K562 (cell line): Measurements from ENCODE around the gene SEMA3A. TPM values are rescaled to one million over a fixed set of nuclear protein-coding genes. Genes with fewer than 3 reads are reported as not detected.

Source experiments
- ATAC-seq: fragments of 200-7000 bp; cut with Tn5 transposase; 3 replicates; pipeline ENCODE4 v1.9.1; 2020; ENCODE audit warnings: moderate library complexity
- BruUV-seq: library from RNA; stranded (reverse); fragments of 400-500 nt; replicated peaks from 2 replicates; lab custom pipeline; 2021; lab: Mats Ljungman, UMichigan
- CTCF ChIA-PET: fragments of 300-600 bp; formaldehyde crosslinking; extraction: SDS; loops from one replicate; lab custom pipeline; 2021; ENCODE audit warnings: low intra/inter-chr PET ratio; lab: Yijun Ruan, JAX
- POLR2A ChIA-PET: fragments of 300-600, 350-650 bp; sonication (Branson Sonifier 250); formaldehyde crosslinking; extraction: SDS; loops from one replicate; lab custom pipeline; 2021; ENCODE audit warnings: antibody characterized with exemption, inconsistent platforms; lab: Yijun Ruan, JAX
- DNase-seq, 4 experiments: peaks; one replicate each; pipeline versions ENCODE4 v3.0.0 to v3.0.0-alpha.2; 2011 to 2018; ENCODE audit warnings: low spot score in 3 of 4, mixed read lengths in 3 of 4; ENCODE audit errors: extremely low read depth in 1 of 4
- FAIRE-seq: peaks from 2 replicates; lab custom pipeline; 2011; peaks lifted over from hg19 to GRCh38; lab: Jason Lieb, UNC
- H2AFZ ChIP-seq: 2 replicates; pipeline ENCODE4 v1.6.0; 2011; ENCODE audit warnings: low read depth, low read length, control low read depth, inconsistent platforms
- H3K27ac ChIP-seq: fragments of 200-600 bp; 3 replicates; pipeline ENCODE4 v1.8.0; 2011; ENCODE audit warnings: low read depth, mild to moderate bottlenecking, control low read depth, inconsistent platforms, low read length, moderate library complexity, mixed read lengths; ENCODE audit errors: extremely low read depth
- H3K27me3 ChIP-seq, 2 experiments: fragments of 300-600 bp in 1 of 2; 2 replicates in 1 of 2; 3 replicates in 1 of 2; pipeline versions ENCODE4 v1.6.0 to v1.8.0; 2011; ENCODE audit warnings: inconsistent platforms in 2 of 2, low read length in 2 of 2, mild to moderate bottlenecking in 1 of 2, mixed read lengths in 1 of 2, moderate library complexity in 1 of 2; ENCODE audit not compliant: control insufficient read depth in 2 of 2, insufficient read depth in 2 of 2
- H3K36me3 ChIP-seq: fragments of 300-600 bp; 3 replicates; pipeline ENCODE4 v1.8.0; 2011; ENCODE audit warnings: mild to moderate bottlenecking, low read length, inconsistent platforms; ENCODE audit not compliant: control insufficient read depth, insufficient read depth
- H3K4me1 ChIP-seq, 2 experiments: fragments of 200-600 bp in 1 of 2; replicated peaks in 1 of 2; 2 replicates in 1 of 2; 3 replicates in 1 of 2; pipeline versions ENCODE4 v1.5.1 to v1.8.0; 2011; ENCODE audit warnings: inconsistent platforms in 2 of 2, low read length in 2 of 2, mild to moderate bottlenecking in 1 of 2, mixed read lengths in 1 of 2, moderate library complexity in 1 of 2; ENCODE audit not compliant: control insufficient read depth in 2 of 2, insufficient read depth in 2 of 2
- H3K4me2 ChIP-seq: 2 replicates; pipeline ENCODE4 v1.6.1; 2011; ENCODE audit warnings: low read length, control low read depth, inconsistent platforms, mixed read lengths; ENCODE audit not compliant: insufficient read depth
- H3K4me3 ChIP-seq: fragments of 200-600 bp; sonication (generic), shearing (Covaris generic); 2 replicates; pipeline ENCODE4 v1.5.1; 2016; ENCODE audit warnings: control low read depth, inconsistent platforms
- H3K79me2 ChIP-seq: fragments of 200-600 bp; 3 replicates; pipeline ENCODE4 v1.8.0; 2011; ENCODE audit warnings: low read length, inconsistent platforms; ENCODE audit not compliant: control insufficient read depth, insufficient read depth
- H3K9ac ChIP-seq, 2 experiments: 2 replicates each; pipeline versions ENCODE4 v1.6.0 to v1.6.1; 2011; ENCODE audit warnings: low read depth in 2 of 2, low read length in 2 of 2, control low read depth in 1 of 2, inconsistent platforms in 1 of 2, mild to moderate bottlenecking in 1 of 2, mixed read lengths in 1 of 2; ENCODE audit not compliant: insufficient read depth in 1 of 2
- H3K9me1 ChIP-seq: one replicate; pipeline ENCODE4 v1.6.0; 2011; ENCODE audit warnings: inconsistent platforms, mild to moderate bottlenecking, low read length, moderate library complexity; ENCODE audit not compliant: control insufficient read depth, insufficient read depth
- H3K9me3 ChIP-seq: replicated peaks from 2 replicates; pipeline ENCODE4 v1.5.1; 2011; ENCODE audit warnings: low read depth, low read length, inconsistent platforms; ENCODE audit not compliant: control insufficient read depth, insufficient read depth
- H4K20me1 ChIP-seq: replicated peaks from 2 replicates; pipeline ENCODE4 v1.6.1; 2011; ENCODE audit warnings: low read length, inconsistent platforms, mixed read lengths; ENCODE audit not compliant: control insufficient read depth, insufficient read depth
- BCOR ChIP-seq: fragments of 450-650 bp; IDR thresholded peaks from 2 replicates; pipeline ENCODE4 v1.6.1; 2016
- BRF1 ChIP-seq: IDR thresholded peaks from 3 replicates; pipeline ENCODE4 v1.6.1; 2011; ENCODE audit warnings: borderline replicate concordance, mild to moderate bottlenecking; ENCODE audit not compliant: insufficient read length; ENCODE audit errors: extremely low read depth
- CBFA2T3 ChIP-seq: fragments of 450-650 bp; IDR thresholded peaks from 2 replicates; pipeline ENCODE4 v1.6.1; 2017
- CREBBP ChIP-seq: IDR thresholded peaks from one replicate; pipeline ENCODE4 v1.6.1; 2012; ENCODE audit warnings: low read depth, mild to moderate bottlenecking, control low read depth, inconsistent platforms, low read length
- DPF2 ChIP-seq: fragments of 450-650 bp; IDR thresholded peaks from 2 replicates; pipeline ENCODE4 v1.6.1; 2016
- FUS ChIP-seq: fragments of 200-400 bp; formaldehyde crosslinking; optimal IDR thresholded peaks from 2 replicates; pipeline ENCODE3; 2017; ENCODE audit warnings: low read depth, low read length
- GATA2 ChIP-seq: sonication (generic); formaldehyde crosslinking; IDR thresholded peaks from 2 replicates; pipeline ENCODE4 v1.4.0; 2020; ENCODE audit warnings: mild to moderate bottlenecking, missing genetic modification reagents
- KLF10 ChIP-seq: fragments of 250-450 bp; sonication (Bioruptor Pico); IDR thresholded peaks from 2 replicates; pipeline ENCODE4 v1.6.1; 2021; ENCODE audit warnings: matching md5 sums
- SMAD1 ChIP-seq: fragments of 150-350 bp; IDR thresholded peaks from 2 replicates; pipeline ENCODE4 v1.6.1; 2014; ENCODE audit warnings: low read length, low read depth; ENCODE audit not compliant: partially characterized antibody
- ZKSCAN3 ChIP-seq: fragments of 250-450 bp; sonication (Bioruptor Pico); IDR thresholded peaks from 2 replicates; pipeline ENCODE4 v1.4.0; 2020
- WGBS: fragments of 100-300 bp; shearing (Covaris generic); methylation state at CpG from one replicate; pipeline ENCODE4 v1.1.6; 2016; ENCODE audit warnings: low coverage, mixed read lengths; ENCODE audit not compliant: insufficient coverage; ENCODE audit errors: missing lambda C conversion rate; 5-methylcytosine and 5-hydroxymethylcytosine counted together
- in situ Hi-C: fragments of 300-500 bp; cut with MboI; formaldehyde crosslinking; loops from 4 replicates; pipeline ENCODE4 v1.15.0; 2018; ENCODE audit warnings: inconsistent platforms, mixed read lengths
- intact Hi-C: fragments of 100-400 bp; cut with micrococcal nuclease; formaldehyde crosslinking; loops from 2 replicates; pipeline ENCODE4 v1.14.2; 2022
- polyA plus RNA-seq, 8 experiments: library from polyadenylated mRNA; depleted of rRNA in 4 of 8; stranded (reverse) in 5 of 8; unstranded in 3 of 8; fragments of >200 nt; fragmentation: Nextera tagmentation in 2 of 8; fragmentation: Illumina TruSeq in 1 of 8; extraction: Ambion mirVana in 2 of 8; extraction: Trizol in 1 of 8; gene quantifications; 2 replicates each; pipeline versions ENCODE4 v1.2.1 to v1.2.3, GENCODE V29; 2011 to 2014; ENCODE audit warnings: inconsistent platforms in 1 of 8, missing spikeins in 1 of 8
- total RNA-seq, 7 experiments: library from RNA; depleted of rRNA in 6 of 7; stranded (reverse); fragments of >200 nt in 6 of 7; fragmentation: Illumina TruSeq in 2 of 7; extraction: Trizol in 2 of 7; gene quantifications; 2 replicates each; pipeline versions ENCODE4 v1.2.1 to v1.2.3, GENCODE V29; 2011 to 2021; ENCODE audit warnings: low replicate concordance in 1 of 7
- TF ChIP-seq, protein P1 (sequence below): fragments of 450-650 bp; conservative IDR thresholded peaks from 2 replicates; pipeline ENCODE4 v1.6.1; 2016; ENCODE audit warnings: missing genetic modification characterization, low read depth, mild to moderate bottlenecking, control low read depth, missing compliant biosample characterization
- TF ChIP-seq, protein P2 (sequence below): sonication (generic); formaldehyde crosslinking; IDR thresholded peaks from 2 replicates; pipeline ENCODE4 v1.8.0; 2022; ENCODE audit warnings: mild to moderate bottlenecking, missing genetic modification reagents

SEMA3A gene
- total and polyA plus RNA-seq, 9 of the 15 experiments (the other 6 are each of a cell fraction or from before 2014, with no cell fraction given): 0.36 to 3.0 (median 1.1) TPM

DNA sequence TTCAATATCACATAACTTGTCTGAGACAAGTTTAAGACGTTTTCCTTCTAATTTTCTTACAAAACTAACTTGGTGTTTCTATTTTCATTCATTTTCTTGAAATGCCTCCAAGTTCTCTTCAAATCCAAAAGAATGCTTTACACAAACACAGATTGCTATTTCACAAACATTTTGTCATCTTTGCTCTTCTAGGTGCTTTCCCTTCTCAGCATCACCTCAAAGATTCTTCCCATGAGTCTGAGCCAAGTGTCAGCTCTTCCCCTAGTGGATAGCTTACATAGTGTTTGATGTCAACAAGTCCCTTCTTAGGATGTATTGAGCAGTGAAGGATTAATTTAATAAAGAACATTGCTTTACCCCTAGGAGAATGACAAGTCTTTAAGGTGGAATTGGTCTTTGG, 38.1 kb upstream of the SEMA3A start:
- Histone ChIP-seq H3K4me1 (no peaks in the 10 kb centered on the region), H3K79me2 (no peaks in the 10 kb centered on the region), H3K36me3 (no peaks in the 10 kb centered on the region), H3K4me3 (no peak overlapping the region), H3K9me3 (no peaks in the 10 kb centered on the region), H3K4me2 (no peak overlapping the region), H3K9ac (no peak overlapping the region), H3K9me1 (no peaks in the 10 kb centered on the region), H3K27ac (no peak overlapping the region), H2AFZ (no peak overlapping the region), H3K27me3 (no peaks in the 10 kb centered on the region), H4K20me1 (no peaks in the 10 kb centered on the region)
- intact Hi-C loops: no loop called here
- ChIA-PET CTCF (no interaction called here), POLR2A (no interaction called here)
- no peak for ATAC-seq
- BruUV-seq: no TSS peak
- TF ChIP-seq, protein P1, sequence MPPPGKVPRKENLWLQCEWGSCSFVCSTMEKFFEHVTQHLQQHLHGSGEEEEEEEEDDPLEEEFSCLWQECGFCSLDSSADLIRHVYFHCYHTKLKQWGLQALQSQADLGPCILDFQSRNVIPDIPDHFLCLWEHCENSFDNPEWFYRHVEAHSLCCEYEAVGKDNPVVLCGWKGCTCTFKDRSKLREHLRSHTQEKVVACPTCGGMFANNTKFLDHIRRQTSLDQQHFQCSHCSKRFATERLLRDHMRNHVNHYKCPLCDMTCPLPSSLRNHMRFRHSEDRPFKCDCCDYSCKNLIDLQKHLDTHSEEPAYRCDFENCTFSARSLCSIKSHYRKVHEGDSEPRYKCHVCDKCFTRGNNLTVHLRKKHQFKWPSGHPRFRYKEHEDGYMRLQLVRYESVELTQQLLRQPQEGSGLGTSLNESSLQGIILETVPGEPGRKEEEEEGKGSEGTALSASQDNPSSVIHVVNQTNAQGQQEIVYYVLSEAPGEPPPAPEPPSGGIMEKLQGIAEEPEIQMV (tag): no peak
- TF ChIP-seq CREBBP (no peak), DPF2 (no peak), SMAD1 (no peak), KLF10 (no peak), BCOR (no peak), ZKSCAN3 (CRISPR knock-in tag) (no peak), FUS (no peak), BRF1 (no peak), CBFA2T3 (no peak), GATA2 (CRISPR knock-in tag) (no peak)
- TF ChIP-seq, protein P2, sequence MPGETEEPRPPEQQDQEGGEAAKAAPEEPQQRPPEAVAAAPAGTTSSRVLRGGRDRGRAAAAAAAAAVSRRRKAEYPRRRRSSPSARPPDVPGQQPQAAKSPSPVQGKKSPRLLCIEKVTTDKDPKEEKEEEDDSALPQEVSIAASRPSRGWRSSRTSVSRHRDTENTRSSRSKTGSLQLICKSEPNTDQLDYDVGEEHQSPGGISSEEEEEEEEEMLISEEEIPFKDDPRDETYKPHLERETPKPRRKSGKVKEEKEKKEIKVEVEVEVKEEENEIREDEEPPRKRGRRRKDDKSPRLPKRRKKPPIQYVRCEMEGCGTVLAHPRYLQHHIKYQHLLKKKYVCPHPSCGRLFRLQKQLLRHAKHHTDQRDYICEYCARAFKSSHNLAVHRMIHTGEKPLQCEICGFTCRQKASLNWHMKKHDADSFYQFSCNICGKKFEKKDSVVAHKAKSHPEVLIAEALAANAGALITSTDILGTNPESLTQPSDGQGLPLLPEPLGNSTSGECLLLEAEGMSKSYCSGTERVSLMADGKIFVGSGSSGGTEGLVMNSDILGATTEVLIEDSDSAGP (CRISPR knock-in tag): no peak
- WGBS: 0% methylated on average over 1 of the region's 1 CpG
- no peak for DNase-seq
- in situ Hi-C loops: no loop called here
- FAIRE-seq: no peak
